H1 (cell line): ENCODE measurements around the gene GHRHR.

Experiments used
- ASH2L ChIP-seq: fragments of 200-600, 300-600 bp; sonication (generic); IDR thresholded peaks from one replicate; pipeline ENCODE4 v1.7.1; 2017; ENCODE audit warnings: low read length
- EP300 ChIP-seq, 2 experiments: IDR thresholded peaks; 1 replicate in 1 of 2; 2 replicates in 1 of 2; pipeline ENCODE4 v1.6.1; 2011 to 2012; ENCODE audit warnings: low read depth in 2 of 2, low read length in 2 of 2, mild to moderate bottlenecking in 2 of 2, borderline replicate concordance in 1 of 2, inconsistent platforms in 1 of 2, moderate library complexity in 1 of 2
- EZH2 ChIP-seq: fragments of 200-600 bp; sonication (generic); IDR thresholded peaks from 2 replicates; pipeline ENCODE4 v1.7.1; 2012; ENCODE audit warnings: low read depth, mild to moderate bottlenecking, moderate library complexity, low read length, inconsistent platforms; ENCODE audit not compliant: severe bottlenecking
- JUN ChIP-seq: IDR thresholded peaks from 2 replicates; pipeline ENCODE4 v1.6.1; 2011; ENCODE audit warnings: low read depth, mild to moderate bottlenecking, improper control_type of control experiment, low read length
- MAFK ChIP-seq: IDR thresholded peaks from 2 replicates; pipeline ENCODE4 v1.6.1; 2012; ENCODE audit warnings: low read depth, mild to moderate bottlenecking, improper control_type of control experiment, low read length
- POLR2A ChIP-seq, 2 experiments: IDR thresholded peaks; 1 replicate in 1 of 2; 2 replicates in 1 of 2; pipeline ENCODE4 v1.6.1; 2011; ENCODE audit warnings: low read depth in 2 of 2, low read length in 2 of 2, mild to moderate bottlenecking in 2 of 2; ENCODE audit errors: control extremely low read depth in 1 of 2
- POLR2AphosphoS5 ChIP-seq: IDR thresholded peaks from 2 replicates; pipeline ENCODE4 v1.6.1; 2011; ENCODE audit warnings: low read depth, low read length
- TF ChIP-seq, protein P1 (sequence below), 3 experiments: IDR thresholded peaks; 1 replicate in 2 of 3; 2 replicates in 1 of 3; pipeline versions ENCODE4 v1.5.1 to v1.6.1; 2011; ENCODE audit warnings: low read length in 3 of 3, mild to moderate bottlenecking in 3 of 3, inconsistent platforms in 2 of 3, low read depth in 1 of 3, moderate library complexity in 1 of 3; ENCODE audit not compliant: insufficient read depth in 1 of 3; ENCODE audit errors: control extremely low read depth in 1 of 3

DNA sequence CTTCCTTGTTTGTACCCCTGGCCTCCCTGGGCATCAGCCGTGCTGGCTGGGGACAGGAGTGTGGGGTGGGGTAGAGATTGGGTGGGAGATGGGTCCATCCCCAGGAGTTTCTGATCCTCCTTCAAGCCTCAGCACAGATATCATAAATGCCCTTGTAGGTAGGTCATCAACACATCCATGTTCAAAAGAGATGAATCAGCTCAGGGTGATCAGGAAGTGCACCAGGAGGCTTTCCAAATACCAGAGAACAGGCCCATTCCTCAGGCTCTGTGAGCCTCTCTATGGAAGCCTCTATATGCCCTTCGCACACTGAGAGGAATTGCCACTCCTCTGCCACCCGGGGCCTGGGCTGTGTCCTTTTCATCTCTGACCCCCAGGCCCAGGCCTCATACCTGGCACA is 56.4 kb downstream of the GHRHR start:
- TF ChIP-seq POLR2A (IDR thresholded peaks at IDR 0.05; ENCODE audit: control extremely low read depth in 1 of 2, low read depth in 2 of 2, low read length in 2 of 2): no peak
- TF ChIP-seq ASH2L: no peak
- no peak for TF ChIP-seq POLR2AphosphoS5
- TF ChIP-seq, protein P1, sequence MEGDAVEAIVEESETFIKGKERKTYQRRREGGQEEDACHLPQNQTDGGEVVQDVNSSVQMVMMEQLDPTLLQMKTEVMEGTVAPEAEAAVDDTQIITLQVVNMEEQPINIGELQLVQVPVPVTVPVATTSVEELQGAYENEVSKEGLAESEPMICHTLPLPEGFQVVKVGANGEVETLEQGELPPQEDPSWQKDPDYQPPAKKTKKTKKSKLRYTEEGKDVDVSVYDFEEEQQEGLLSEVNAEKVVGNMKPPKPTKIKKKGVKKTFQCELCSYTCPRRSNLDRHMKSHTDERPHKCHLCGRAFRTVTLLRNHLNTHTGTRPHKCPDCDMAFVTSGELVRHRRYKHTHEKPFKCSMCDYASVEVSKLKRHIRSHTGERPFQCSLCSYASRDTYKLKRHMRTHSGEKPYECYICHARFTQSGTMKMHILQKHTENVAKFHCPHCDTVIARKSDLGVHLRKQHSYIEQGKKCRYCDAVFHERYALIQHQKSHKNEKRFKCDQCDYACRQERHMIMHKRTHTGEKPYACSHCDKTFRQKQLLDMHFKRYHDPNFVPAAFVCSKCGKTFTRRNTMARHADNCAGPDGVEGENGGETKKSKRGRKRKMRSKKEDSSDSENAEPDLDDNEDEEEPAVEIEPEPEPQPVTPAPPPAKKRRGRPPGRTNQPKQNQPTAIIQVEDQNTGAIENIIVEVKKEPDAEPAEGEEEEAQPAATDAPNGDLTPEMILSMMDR (IDR thresholded peaks at IDR 0.05; ENCODE audit: control extremely low read depth in 1 of 3, insufficient read depth in 1 of 3, low read depth in 1 of 3, low read length in 3 of 3): no peak
- no peak for TF ChIP-seq JUN
- no peak for TF ChIP-seq EZH2
- TF ChIP-seq EP300 (IDR thresholded peaks at IDR 0.05; ENCODE audit: borderline replicate concordance in 1 of 2, low read depth in 2 of 2, low read length in 2 of 2): no peak
- TF ChIP-seq MAFK: no peak
